ENCODE results near the gene SS18.

Gene SS18

DNA sequence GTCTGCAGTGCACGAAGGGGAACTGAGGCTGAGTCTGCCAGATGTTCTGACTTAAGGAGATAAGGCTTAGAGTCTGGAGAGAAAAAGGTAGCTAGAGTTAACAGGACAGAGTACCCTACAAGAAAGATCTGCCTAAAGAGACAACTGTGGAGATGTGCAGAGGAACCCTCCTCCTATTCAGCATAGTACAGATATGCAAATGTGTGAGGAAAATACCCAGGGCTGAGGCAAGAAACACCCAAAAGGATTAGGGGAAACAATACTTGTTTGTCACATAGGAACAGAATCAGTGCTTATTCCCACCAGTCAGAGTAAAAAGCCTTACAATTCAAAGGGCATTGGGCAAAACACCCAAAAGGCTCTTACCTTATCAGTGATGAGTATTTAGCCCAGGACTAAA is 67.8 kb downstream of the SS18 start:
- Histone ChIP-seq H3K27ac (ENCODE audit: low read length) (no peak overlapping the region), H3K36me3 (ENCODE audit: control insufficient read depth, low read depth, low read length) (peaks cover 26% of the 10 kb centered on the region), H3K27me3 (ENCODE audit: control insufficient read depth, insufficient read depth, low read length) (no peaks in the 10 kb centered on the region), H3K9ac (ENCODE audit: low read length) (no peak overlapping the region), H3K4me1 (ENCODE audit: control insufficient read depth, low read depth, low read length) (peaks cover 10% of the 10 kb centered on the region), H3K4me3 (ENCODE audit: low read length) (no peak overlapping the region), H3K9me3 (ENCODE audit: control insufficient read depth, low read depth, low read length) (no peaks in the 10 kb centered on the region)

DNA sequence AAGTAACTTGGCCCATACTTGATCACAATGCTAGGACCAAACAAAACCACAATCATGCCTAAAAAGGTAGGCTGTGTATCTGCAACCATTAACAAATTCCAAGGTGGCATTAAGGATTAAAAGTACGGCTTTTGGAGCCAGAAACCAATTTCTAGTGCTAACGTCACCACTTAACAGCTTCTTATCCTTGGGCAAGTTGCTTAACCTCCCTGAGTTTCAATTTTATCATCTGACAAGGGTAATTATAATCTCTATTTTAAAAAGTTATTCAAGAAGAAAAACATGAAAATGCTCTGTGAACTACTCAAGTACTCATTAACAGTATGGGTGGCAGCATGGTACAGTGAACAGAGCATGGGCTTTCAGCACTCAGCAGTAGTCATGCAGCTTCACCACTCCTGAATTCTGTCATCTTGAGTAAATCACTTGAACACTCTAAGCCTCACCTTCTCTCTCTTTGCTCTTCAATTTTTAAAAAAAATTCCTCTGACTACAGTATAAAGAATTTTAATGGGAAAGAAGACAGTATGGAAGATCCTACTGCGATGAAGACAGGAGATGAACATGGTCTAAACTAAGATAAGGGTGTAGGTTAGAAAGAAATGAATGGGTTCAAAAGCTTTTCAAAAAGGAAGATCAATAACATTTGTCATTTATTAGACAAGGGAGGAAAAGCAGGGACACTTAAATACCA is 69.2 kb downstream of the SS18 start:
- Histone ChIP-seq H3K27me3 (ENCODE audit: control insufficient read depth, insufficient read depth, low read length) (no peaks in the 10 kb centered on the region), H3K27ac (ENCODE audit: low read length) (no peak overlapping the region), H3K9me3 (ENCODE audit: control insufficient read depth, low read depth, low read length) (no peaks in the 10 kb centered on the region), H3K9ac (ENCODE audit: low read length) (no peak overlapping the region), H3K36me3 (ENCODE audit: control insufficient read depth, low read depth, low read length) (peaks cover 35% of the 10 kb centered on the region), H3K4me3 (ENCODE audit: low read length) (no peak overlapping the region), H3K4me1 (ENCODE audit: control insufficient read depth, low read depth, low read length) (peaks cover 10% of the 10 kb centered on the region)

DNA sequence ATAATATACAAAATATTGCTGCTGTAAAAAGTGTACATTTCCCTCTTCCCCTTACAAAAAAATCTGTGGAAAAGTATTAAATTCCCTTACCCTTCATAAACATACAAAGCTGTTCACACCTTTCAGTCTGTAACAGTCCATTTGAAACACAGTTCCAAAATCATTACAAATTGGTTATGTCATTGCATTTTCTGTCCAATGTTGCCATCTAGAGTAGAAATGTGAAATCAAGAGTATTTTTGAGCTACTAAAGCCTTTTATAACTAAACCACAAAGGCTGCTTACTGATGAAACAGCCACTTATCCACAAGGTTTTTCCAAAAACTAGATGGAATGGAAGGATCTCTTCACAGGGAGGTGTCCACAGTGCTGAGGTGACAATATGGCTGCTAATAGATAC is 72.5 kb downstream of the SS18 start:
- Histone ChIP-seq H3K9ac (ENCODE audit: low read length) (no peak overlapping the region), H3K4me3 (ENCODE audit: low read length) (no peak overlapping the region), H3K27me3 (ENCODE audit: control insufficient read depth, insufficient read depth, low read length) (no peaks in the 10 kb centered on the region), H3K4me1 (ENCODE audit: control insufficient read depth, low read depth, low read length) (peaks cover 6% of the 10 kb centered on the region), H3K27ac (ENCODE audit: low read length) (no peak overlapping the region), H3K36me3 (ENCODE audit: control insufficient read depth, low read depth, low read length) (peaks cover 34% of the 10 kb centered on the region), H3K9me3 (ENCODE audit: control insufficient read depth, low read depth, low read length) (no peaks in the 10 kb centered on the region)

DNA sequence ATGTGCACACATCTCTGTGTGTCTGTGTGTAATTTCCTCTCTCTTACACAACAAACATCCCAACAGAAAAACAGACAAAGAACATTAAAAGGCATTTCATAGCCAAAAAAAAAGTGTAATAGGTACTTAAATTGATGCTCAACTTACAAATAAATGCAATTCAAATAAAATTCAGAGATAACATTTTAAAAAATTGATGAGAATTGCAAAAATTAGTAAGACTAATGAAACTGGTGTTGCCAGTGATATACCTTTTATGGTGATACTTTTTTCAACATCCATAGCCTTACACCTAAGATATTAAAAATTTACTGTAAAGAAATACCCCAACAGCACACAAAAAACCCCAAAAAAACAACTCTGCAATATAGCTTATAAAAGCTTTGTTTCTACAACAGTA is 76.0 kb downstream of the SS18 start:
- no peak overlapping the region for H3K27ac ChIP-seq (ENCODE audit: low read length)
- H3K9ac ChIP-seq (ENCODE audit: low read length) = no peak overlapping the region
- no peak overlapping the region for H3K4me3 ChIP-seq (ENCODE audit: low read length)
- H3K4me1 ChIP-seq (ENCODE audit: control insufficient read depth, low read depth, low read length) = no peaks in the 10 kb centered on the region
- no peaks in the 10 kb centered on the region for H3K27me3 ChIP-seq (ENCODE audit: control insufficient read depth, insufficient read depth, low read length)
- H3K9me3 ChIP-seq (ENCODE audit: control insufficient read depth, low read depth, low read length) = no peaks in the 10 kb centered on the region
- peaks cover 29% of the 10 kb centered on the region for H3K36me3 ChIP-seq (ENCODE audit: control insufficient read depth, low read depth, low read length)

DNA sequence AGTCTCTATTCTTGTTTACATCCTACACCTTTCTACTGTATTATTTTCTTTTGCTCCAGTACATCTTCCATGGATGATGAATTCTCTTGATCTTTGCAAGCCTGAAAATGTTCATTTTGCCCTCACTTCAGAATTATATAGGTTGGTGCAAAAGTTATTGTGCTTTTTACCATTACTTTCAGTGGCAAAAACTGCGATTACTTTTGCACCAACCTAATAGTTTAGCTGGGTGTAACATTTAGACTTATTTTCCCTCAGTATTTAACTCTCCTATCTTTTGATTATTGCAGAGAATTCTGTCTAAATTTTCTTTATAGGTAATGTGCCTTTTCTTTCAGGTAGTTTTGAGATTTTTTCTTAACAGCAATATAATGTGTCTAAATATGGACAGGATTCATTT is 81.8 kb downstream of the SS18 start:
- no peaks in the 10 kb centered on the region for H3K9me3 ChIP-seq (ENCODE audit: control insufficient read depth, low read depth, low read length)
- no peak overlapping the region for H3K9ac ChIP-seq (ENCODE audit: low read length)
- no peaks in the 10 kb centered on the region for H3K4me1 ChIP-seq (ENCODE audit: control insufficient read depth, low read depth, low read length)
- H3K4me3 ChIP-seq (ENCODE audit: low read length) = no peak overlapping the region
- H3K27me3 ChIP-seq (ENCODE audit: control insufficient read depth, insufficient read depth, low read length) = no peaks in the 10 kb centered on the region
- no peak overlapping the region for H3K27ac ChIP-seq (ENCODE audit: low read length)
- no peaks in the 10 kb centered on the region for H3K36me3 ChIP-seq (ENCODE audit: control insufficient read depth, low read depth, low read length)

DNA sequence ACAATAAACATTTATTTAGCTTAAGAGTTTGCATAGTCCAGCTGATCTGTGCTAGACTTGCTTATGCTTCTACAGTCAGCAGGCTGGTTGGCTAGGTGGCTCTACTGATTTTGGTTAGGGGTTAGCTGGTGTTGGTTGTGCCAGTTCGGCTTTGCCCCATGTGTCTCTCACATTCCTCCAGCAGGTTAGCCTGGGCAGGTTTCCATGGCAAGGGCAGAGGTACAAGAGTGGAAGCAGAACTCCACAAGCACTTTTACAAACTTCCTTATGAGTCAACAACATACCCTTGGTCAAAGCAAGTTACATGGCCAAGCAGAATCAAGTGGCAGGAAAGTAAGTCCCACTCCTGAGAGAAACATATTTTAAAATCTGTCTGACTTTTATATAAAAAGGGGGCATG is 82.3 kb downstream of the SS18 start:
- Histone ChIP-seq H3K36me3 (ENCODE audit: control insufficient read depth, low read depth, low read length) (no peaks in the 10 kb centered on the region), H3K27me3 (ENCODE audit: control insufficient read depth, insufficient read depth, low read length) (no peaks in the 10 kb centered on the region), H3K4me1 (ENCODE audit: control insufficient read depth, low read depth, low read length) (no peaks in the 10 kb centered on the region), H3K9me3 (ENCODE audit: control insufficient read depth, low read depth, low read length) (no peaks in the 10 kb centered on the region), H3K9ac (ENCODE audit: low read length) (no peak overlapping the region), H3K4me3 (ENCODE audit: low read length) (no peak overlapping the region), H3K27ac (ENCODE audit: low read length) (no peak overlapping the region)

DNA sequence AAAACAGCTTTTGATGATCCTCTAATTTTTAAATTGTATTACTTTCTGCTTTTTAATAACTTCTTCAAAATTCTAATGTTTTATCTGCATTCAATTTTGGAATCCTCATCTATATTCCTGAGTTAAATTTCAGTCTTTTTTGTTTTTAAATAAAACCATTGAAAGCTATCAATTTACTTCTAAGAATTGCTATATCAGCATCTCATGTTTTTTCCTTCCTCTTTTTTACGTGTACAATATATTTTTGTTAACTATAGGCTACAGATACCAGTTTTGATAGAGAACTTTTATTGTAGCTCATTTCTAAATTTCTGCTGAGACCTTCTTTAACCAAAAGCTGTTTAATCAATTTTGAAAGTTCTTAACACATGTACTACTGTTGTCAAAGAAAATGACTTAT is 84.5 kb downstream of the SS18 start:
- no peak overlapping the region for H3K4me3 ChIP-seq (ENCODE audit: low read length)
- no peaks in the 10 kb centered on the region for H3K9me3 ChIP-seq (ENCODE audit: control insufficient read depth, low read depth, low read length)
- no peak overlapping the region for H3K27ac ChIP-seq (ENCODE audit: low read length)
- no peaks in the 10 kb centered on the region for H3K36me3 ChIP-seq (ENCODE audit: control insufficient read depth, low read depth, low read length)
- no peaks in the 10 kb centered on the region for H3K4me1 ChIP-seq (ENCODE audit: control insufficient read depth, low read depth, low read length)
- no peaks in the 10 kb centered on the region for H3K27me3 ChIP-seq (ENCODE audit: control insufficient read depth, insufficient read depth, low read length)
- H3K9ac ChIP-seq (ENCODE audit: low read length) = no peak overlapping the region

DNA sequence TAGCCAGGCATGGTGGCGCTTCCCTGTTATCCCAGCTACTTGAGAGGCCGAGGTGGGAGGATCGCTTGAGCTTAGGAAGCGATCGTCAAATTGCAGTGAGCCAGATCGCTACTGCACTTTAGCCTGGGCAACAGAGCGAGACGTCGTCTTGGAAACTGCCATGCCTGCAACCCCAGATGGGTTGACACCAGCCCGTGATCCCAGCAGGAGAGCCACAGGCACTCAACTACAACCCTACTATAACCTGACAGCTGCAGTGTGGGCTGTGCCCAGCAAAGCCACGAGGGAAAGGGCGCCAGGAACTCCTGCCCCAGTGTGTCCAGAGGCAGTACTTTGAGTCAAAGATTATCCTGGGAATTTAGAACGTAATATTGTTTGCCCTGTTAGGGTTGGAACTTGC is 85.6 kb downstream of the SS18 start:
- no peaks in the 10 kb centered on the region for H3K9me3 ChIP-seq (ENCODE audit: control insufficient read depth, low read depth, low read length)
- H3K4me3 ChIP-seq (ENCODE audit: low read length) = no peak overlapping the region
- no peaks in the 10 kb centered on the region for H3K4me1 ChIP-seq (ENCODE audit: control insufficient read depth, low read depth, low read length)

DNA sequence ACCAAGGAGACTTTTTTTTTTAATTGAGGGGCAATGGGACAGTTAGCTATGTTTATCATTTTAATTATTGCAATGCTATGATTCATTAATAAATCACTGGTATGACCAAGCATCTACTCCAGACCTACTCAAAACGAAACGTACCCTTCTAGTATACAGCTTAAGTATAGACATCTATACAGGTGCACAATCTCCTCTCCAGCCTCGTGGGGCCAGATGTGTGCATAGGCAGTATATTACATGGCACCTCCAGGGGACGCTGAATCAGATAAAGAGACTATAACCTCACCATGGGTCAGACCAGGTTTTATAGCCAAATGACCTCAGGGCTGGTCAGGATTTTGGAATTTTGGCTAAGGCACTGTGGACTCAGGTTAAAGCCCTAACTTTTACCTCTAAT is 86.6 kb downstream of the SS18 start:
- Histone ChIP-seq H3K9me3 (ENCODE audit: control insufficient read depth, low read depth, low read length) (no peaks in the 10 kb centered on the region), H3K36me3 (ENCODE audit: control insufficient read depth, low read depth, low read length) (no peaks in the 10 kb centered on the region), H3K4me3 (ENCODE audit: low read length) (no peak overlapping the region), H3K9ac (ENCODE audit: low read length) (no peak overlapping the region), H3K4me1 (ENCODE audit: control insufficient read depth, low read depth, low read length) (no peaks in the 10 kb centered on the region), H3K27ac (ENCODE audit: low read length) (no peak overlapping the region), H3K27me3 (ENCODE audit: control insufficient read depth, insufficient read depth, low read length) (no peaks in the 10 kb centered on the region)

More for the DNA sequence above, 85.6 kb downstream of the SS18 start:
- H3K27ac ChIP-seq (ENCODE audit: low read length) = no peak overlapping the region
- H3K9ac ChIP-seq (ENCODE audit: low read length) = no peak overlapping the region
- H3K27me3 ChIP-seq (ENCODE audit: control insufficient read depth, insufficient read depth, low read length) = no peaks in the 10 kb centered on the region
- no peaks in the 10 kb centered on the region for H3K36me3 ChIP-seq (ENCODE audit: control insufficient read depth, low read depth, low read length)

DNA sequence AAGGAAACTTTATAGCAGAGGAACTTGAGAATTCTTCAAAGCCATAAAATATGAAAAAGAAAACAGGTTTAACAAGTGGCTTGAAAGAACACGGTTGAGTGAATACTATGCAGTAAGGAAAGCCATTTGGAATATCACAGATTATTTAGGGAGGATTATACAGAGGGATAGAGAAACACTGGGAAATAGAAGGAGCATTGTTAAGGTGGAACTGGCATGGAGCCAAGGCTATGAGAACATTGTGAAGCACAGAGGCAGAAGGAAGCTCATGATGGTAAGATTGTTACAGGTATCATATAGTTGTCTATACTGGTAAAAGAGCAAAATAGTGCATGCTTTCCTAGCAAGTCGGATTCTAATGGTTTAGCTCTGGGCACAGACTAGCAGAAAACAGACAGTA is 87.1 kb downstream of the SS18 start:
- Histone ChIP-seq H3K9ac (ENCODE audit: low read length) (no peak overlapping the region), H3K9me3 (ENCODE audit: control insufficient read depth, low read depth, low read length) (no peaks in the 10 kb centered on the region), H3K36me3 (ENCODE audit: control insufficient read depth, low read depth, low read length) (no peaks in the 10 kb centered on the region), H3K4me3 (ENCODE audit: low read length) (no peak overlapping the region), H3K4me1 (ENCODE audit: control insufficient read depth, low read depth, low read length) (no peaks in the 10 kb centered on the region), H3K27me3 (ENCODE audit: control insufficient read depth, insufficient read depth, low read length) (no peaks in the 10 kb centered on the region), H3K27ac (ENCODE audit: low read length) (no peak overlapping the region)

DNA sequence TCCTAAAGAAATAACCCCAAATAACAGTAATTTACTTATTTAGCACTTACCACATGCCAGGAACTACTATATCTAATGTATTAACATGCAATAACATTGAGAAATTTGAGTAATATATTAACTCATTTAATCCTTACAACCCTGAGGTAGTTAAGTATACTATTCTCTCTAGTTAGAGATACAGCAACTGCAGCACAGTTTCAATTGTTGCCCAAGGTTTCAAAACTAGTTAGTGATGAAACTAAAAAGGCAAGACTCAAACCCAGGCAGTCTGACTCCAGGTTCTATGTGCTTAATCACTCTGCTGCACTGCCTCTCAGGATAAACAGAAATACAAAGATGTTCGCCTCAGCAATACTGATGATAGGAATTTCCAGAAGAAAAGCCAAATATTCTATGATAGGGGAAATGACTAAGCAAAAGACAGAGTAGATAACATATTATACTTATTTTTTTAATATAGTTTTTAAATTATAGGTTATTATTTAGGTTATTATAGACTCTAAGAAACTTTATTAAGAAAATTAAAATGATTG is 88.0 kb downstream of the SS18 start:
- H3K9me3 ChIP-seq (ENCODE audit: control insufficient read depth, low read depth, low read length) = no peaks in the 10 kb centered on the region
- H3K27me3 ChIP-seq (ENCODE audit: control insufficient read depth, insufficient read depth, low read length) = no peaks in the 10 kb centered on the region
- no peaks in the 10 kb centered on the region for H3K4me1 ChIP-seq (ENCODE audit: control insufficient read depth, low read depth, low read length)
- H3K36me3 ChIP-seq (ENCODE audit: control insufficient read depth, low read depth, low read length) = no peaks in the 10 kb centered on the region
- no peak overlapping the region for H3K9ac ChIP-seq (ENCODE audit: low read length)
- no peak overlapping the region for H3K27ac ChIP-seq (ENCODE audit: low read length)
- H3K4me3 ChIP-seq (ENCODE audit: low read length) = no peak overlapping the region

DNA sequence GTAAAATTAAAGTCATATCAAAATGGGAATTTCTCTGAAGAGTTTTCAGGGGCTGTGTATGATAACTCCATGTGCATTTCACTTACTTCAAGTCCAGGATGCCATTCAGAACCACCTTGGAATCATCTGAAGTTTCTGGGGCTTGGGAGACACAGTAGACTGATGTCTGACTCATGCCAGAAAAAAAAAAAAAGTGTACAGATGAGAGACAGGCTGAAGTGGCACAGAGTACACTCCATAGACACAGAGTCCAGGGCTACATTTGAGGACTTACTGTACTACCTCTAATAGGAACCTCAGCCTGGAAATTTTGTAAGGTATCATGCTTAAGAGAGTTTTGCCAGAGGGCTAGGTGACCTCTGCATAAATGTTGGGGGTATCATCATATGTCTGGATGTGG is 92.0 kb downstream of the SS18 start:
- no peaks in the 10 kb centered on the region for H3K36me3 ChIP-seq (ENCODE audit: control insufficient read depth, low read depth, low read length)
- H3K4me3 ChIP-seq (ENCODE audit: low read length) = no peak overlapping the region
- no peaks in the 10 kb centered on the region for H3K9me3 ChIP-seq (ENCODE audit: control insufficient read depth, low read depth, low read length)
- H3K27me3 ChIP-seq (ENCODE audit: control insufficient read depth, insufficient read depth, low read length) = no peaks in the 10 kb centered on the region
- no peak overlapping the region for H3K27ac ChIP-seq (ENCODE audit: low read length)
- no peak overlapping the region for H3K9ac ChIP-seq (ENCODE audit: low read length)
- H3K4me1 ChIP-seq (ENCODE audit: control insufficient read depth, low read depth, low read length) = no peaks in the 10 kb centered on the region
